Skin of body (tissue), 2 donors: ENCODE data around the gene PHOX2A. TPM values are rescaled to one million over a fixed set of nuclear protein-coding genes. Genes with fewer than 3 reads are reported as not detected.
"Not testable (repeated sequence)": the region's sequence is repeated elsewhere in the genome, so short reads cannot be mapped to it uniquely, and the experiment has no call there.

ENCODE experiments used
- DNase-seq: peaks from one replicate; lab custom pipeline; 2025; lab: John Stamatoyannopoulos, UW
- total RNA-seq: library from RNA; depleted of rRNA; stranded (reverse); fragments of >200 nt; gene quantifications from one replicate; pipeline ENCODE4 v1.2.3, GENCODE V29; 2014

The PHOX2A gene
- total RNA-seq, 1 donor from 2014 or later: not detected

- DNase-seq: no peak
These were observed 21.7 kb downstream of the PHOX2A start for GRCh38 chr11:72222106-72222891.

DNA sequence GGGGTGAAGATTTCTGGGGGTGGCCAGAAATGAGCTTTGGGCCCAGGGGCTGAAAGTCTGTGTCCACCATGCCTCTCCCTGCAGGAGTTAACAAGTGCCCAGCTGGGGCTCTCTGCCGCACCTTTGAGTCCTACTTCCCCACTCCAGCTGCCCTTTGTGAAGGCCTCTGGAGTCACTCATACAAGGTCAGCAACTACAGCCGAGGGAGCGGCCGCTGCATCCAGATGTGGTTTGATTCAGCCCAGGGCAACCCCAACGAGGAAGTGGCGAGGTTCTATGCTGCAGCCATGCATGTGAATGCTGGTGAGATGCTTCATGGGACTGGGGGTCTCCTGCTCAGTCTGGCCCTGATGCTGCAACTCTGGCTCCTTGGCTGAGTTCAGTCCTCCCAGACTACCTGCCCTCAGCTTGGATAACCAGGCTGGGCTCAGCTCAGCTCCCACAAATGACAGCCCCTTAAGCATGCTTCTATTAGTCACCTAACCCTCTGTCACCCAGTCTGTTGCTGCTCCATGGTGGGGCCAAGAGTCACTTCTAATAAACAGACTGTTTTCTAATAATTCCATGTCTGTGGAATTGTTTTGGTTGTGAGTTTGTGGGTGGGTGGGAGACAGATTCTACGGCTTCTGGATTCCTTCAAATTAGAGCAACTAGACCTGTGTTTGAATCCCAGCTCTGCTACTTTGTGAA, 22.4 kb downstream of the PHOX2A start:
- DNase-seq: no peak

- DNase-seq: no peak
These were observed 23.1 kb downstream of the PHOX2A start for GRCh38 chr11:72220696-72221363.

DNA sequence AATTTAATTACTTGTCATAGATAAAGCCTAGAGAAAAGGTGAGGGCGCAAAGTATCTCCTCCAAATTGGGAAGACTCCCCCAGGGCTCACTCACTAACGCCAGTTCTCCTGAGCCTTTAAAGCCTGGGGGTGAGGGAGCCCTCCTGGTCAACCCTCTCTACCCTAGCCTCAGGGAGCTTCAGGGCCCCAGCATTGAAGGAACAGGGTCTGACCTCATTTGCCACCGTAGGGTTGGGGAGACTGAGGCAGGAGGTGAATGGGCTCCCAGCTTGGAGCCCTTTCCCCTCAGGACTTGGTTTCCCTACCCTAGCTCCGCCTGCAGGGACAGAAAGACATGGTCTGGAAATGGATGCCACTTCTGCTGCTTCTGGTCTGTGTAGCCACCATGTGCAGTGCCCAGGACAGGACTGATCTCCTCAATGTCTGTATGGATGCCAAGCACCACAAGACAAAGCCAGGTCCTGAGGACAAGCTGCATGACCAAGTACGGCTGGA, 25.7 kb downstream of the PHOX2A start:
- DNase-seq: no peak

- DNase-seq: no peak
These were observed 26.1 kb downstream of the PHOX2A start for GRCh38 chr11:72217841-72218240.

DNA sequence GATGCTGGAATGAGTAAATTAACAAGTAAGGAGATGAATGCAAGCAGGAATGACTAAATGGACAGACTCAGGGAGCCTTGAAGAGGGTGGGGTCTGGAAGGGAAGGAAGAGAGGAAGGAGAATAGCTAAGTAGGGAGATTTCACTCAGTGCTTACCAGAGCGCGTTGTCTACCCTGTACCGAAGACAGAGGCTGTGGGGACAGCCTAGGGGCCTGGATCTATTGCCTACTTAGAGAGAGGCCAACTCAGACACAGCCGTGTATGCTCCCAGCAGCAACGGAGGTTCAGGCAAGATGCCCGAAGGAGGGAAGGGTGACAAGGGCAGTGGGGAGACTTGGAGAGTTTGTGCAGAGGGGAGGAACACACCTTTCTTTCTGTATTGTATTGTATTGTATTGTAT, 27.3 kb downstream of the PHOX2A start, which contains the start of gene FOLR2:
TSS of gene FOLR2 (plus strand) at position 157 of the 400 bp plus-strand sequence. CDS start 1,791 bp downstream, outside the sequence.
- no peak for DNase-seq

GRCh38 chr11:72209101-72209500, 34.9 kb downstream of the PHOX2A start:
- no peak for DNase-seq

- no peak for DNase-seq
These were observed 35.7 kb downstream of the PHOX2A start for GRCh38 chr11:72208281-72208680.

- not testable (repeated sequence) for DNase-seq
These were observed 37.2 kb downstream of the PHOX2A start for GRCh38 chr11:72206794-72207193.

GRCh38 chr11:72204886-72205285, 39.1 kb downstream of the PHOX2A start:
- DNase-seq: no peak

GRCh38 chr11:72203163-72203562, 40.8 kb downstream of the PHOX2A start:
- DNase-seq: no peak

GRCh38 chr11:72202571-72202970, 41.4 kb downstream of the PHOX2A start:
- no peak for DNase-seq

DNA sequence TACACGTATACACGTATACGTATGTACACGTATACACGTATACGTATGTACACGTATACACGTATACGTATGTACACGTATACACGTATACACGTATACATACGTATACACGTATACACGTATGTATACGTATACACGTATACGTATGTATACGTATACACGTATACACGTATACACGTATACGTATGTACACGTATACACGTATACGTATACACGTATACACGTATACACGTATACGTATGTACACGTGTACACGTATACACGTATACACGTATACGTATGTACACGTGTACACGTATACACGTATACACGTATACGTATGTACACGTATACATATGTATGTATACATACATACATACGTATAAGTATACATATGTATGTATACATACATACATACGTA, 42.5 kb downstream of the PHOX2A start:
- DNase-seq: not testable (repeated sequence)

DNA sequence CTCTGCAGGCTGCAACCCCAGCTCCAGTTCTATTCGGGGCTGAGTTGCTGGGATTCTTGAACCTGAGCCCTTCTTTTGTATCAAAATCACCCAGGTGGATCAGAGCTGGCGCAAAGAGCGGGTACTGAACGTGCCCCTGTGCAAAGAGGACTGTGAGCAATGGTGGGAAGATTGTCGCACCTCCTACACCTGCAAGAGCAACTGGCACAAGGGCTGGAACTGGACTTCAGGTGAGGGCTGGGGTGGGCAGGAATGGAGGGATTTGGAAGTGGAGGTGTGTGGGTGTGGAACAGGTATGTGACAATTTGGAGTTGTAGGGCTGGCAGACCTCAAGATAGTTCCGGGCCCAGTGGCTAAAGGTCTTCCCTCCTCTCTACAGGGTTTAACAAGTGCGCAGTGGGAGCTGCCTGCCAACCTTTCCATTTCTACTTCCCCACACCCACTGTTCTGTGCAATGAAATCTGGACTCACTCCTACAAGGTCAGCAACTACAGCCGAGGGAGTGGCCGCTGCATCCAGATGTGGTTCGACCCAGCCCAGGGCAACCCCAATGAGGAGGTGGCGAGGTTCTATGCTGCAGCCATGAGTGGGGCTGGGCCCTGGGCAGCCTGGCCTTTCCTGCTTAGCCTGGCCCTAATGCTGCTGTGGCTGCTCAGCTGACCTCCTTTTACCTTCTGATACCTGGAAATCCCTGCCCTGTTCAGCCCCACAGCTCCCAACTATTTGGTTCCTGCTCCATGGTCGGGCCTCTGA, 48.3 kb downstream of the PHOX2A start:
- DNase-seq: no peak

- no peak for DNase-seq
These were observed 52.0 kb downstream of the PHOX2A start, which contains the start of gene FOLR1 for GRCh38 chr11:72191961-72192381. Gene FOLR1, plus strand, starts transcription at chr11:72192140. Its CDS starts 34 bp downstream, at chr11:72192174.

DNA sequence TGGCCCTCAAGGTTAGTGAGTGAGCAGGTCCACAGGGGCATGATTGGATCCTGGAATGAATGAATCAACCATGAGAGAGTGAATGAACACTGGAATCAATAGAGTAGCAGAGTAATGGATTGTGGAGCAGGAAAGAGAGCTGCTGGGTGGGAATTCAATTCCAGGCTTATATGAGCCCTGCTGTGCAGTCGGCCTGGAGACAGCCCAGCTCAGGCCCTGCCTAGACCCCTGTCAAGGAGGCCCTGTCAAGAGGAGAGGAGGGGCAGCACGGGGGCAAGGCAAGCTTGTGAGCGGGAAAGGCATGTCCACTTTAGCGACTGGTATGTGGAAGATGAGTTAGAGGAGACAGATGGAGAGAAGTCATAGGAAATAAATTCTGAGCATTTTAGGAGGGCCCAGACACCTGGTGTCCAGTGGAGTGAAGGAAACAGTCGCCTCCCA, 53.3 kb downstream of the PHOX2A start:
- DNase-seq: no peak

GRCh38 chr11:72189455-72190250, 54.3 kb downstream of the PHOX2A start:
- DNase-seq: no peak
